ENCODE data around the gene HSPD1. TPM values are rescaled to one million over a fixed set of nuclear protein-coding genes. Genes with fewer than 3 reads are reported as not detected.

HSPD1 gene
- total and polyA plus RNA-seq, 10 of the 15 experiments (the other 5 are each of a cell fraction or from before 2014, with no cell fraction given) = 345 to 1,169 (median 695) TPM

DNA sequence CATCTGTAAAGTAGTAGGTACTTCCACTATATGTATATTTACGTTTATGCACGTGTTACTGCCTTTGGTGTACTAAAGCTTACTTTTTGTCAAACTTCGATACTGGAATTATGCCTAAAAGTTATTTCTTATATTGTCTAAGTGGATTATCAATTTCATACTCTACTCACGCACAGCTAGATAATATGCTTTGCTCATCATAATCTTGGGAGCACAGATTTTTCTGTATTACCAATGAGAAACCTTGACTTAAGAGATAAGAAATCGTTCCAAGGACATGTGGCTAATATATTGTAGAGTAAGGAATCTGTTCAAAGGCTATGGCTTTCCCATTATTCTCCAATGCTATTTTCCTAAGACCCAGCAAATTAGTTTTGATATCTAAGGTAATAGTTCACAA, 7.0 kb upstream of the HSPD1 start:
- H3K36me3 ChIP-seq (ENCODE audit: control insufficient read depth in 2 of 2, insufficient read depth in 2 of 2, low read length in 1 of 2) = peaks cover 2 to 17% of the 10 kb centered on the region in 2 experiments

DNA sequence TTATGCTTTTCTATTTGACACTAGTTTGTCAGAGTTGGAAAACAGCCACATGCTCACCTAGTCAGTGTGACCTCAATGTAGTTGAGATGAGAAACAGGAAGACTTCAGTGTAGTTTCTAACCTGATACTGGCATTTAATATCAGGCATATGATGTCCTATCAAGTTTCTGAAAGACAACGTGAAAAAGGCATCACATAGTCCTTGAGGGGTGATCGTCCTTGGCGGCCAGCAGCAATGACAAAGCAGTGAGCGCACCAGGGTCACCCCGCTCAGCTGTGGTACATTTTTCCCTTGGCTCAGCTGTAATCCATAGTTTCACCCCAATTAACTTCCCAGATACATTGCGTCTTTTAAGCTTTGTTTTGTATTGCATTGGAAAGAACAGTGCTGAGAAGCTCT, 4.9 kb upstream of the HSPD1 start:
- FAIRE-seq = no peak
- Histone ChIP-seq H3K9ac (ENCODE audit: control insufficient read depth, insufficient read depth, low read length) (no peak overlapping the region), H3K4me1 (ENCODE audit: control insufficient read depth, insufficient read depth, low read length) (no peaks in the 10 kb centered on the region), H3K4me3 (no peak overlapping the region), H3K79me2 (ENCODE audit: control insufficient read depth, insufficient read depth, low read length) (peaks cover 49% of the 10 kb centered on the region), H3K27ac (ENCODE audit: control insufficient read depth, insufficient read depth) (no peak overlapping the region), H3K9me3 (replicated peaks; ENCODE audit: control insufficient read depth, insufficient read depth, low read length) (no peaks in the 10 kb centered on the region), H4K20me1 (ENCODE audit: control insufficient read depth, insufficient read depth) (no peaks in the 10 kb centered on the region), H3K27me3 (replicated peaks in 1 of 2; ENCODE audit: control insufficient read depth in 2 of 2, insufficient read depth in 2 of 2, low read length in 1 of 2) (no peaks in the 10 kb centered on the region), H2AFZ (ENCODE audit: control insufficient read depth, low read depth, low read length) (no peak overlapping the region), H3K36me3 (ENCODE audit: control insufficient read depth in 2 of 2, insufficient read depth in 2 of 2, low read length in 1 of 2) (peaks cover 2 to 17% of the 10 kb centered on the region in 2 experiments), H3K4me2 (ENCODE audit: control insufficient read depth, insufficient read depth) (no peak overlapping the region)
- CTCF ChIA-PET = interaction anchor here (0.6 kb wide), 1 partner anchor 54 kb away, joined by 3 read pairs; no protein-coding TSS in a partner anchor
- no TSS peak for BruUV-seq (replicated peaks)
- intact Hi-C loops (cut with micrococcal nuclease; ENCODE audit: unreplicated experiment) = no loop called here
- 87% methylated on average over 6 of the region's 6 CpGs for WGBS (ENCODE audit: insufficient coverage, insufficient replicate concordance, low lambda C conversion rate, missing lambda C conversion rate)
- SMC1A ChIA-PET (ENCODE audit: uncharacterized antibody, unreplicated experiment) = interaction anchor here (0.7 kb wide), 1 partner anchor 552 kb away, joined by 3 read pairs; no protein-coding TSS in a partner anchor
- no peak for TF ChIP-seq RUNX3 (IDR thresholded peaks at IDR 0.05; ENCODE audit: low read length)
- 0 out of 2 replicates have a peak, but pooled peaks have one; percentile 41 for TF ChIP-seq POLR2AphosphoS2 (IDR thresholded peaks at IDR 0.05; ENCODE audit: low read depth, low read length)
- TF ChIP-seq CREM (IDR thresholded peaks at IDR 0.05; ENCODE audit: low read depth) = no peak
- no peak for TF ChIP-seq NFXL1 (IDR thresholded peaks at IDR 0.05; ENCODE audit: borderline replicate concordance)
- in situ Hi-C loops (cut with MboI) = no loop called here
- POLR2A ChIA-PET = interaction anchor here (0.6 to 12.1 kb wide), 3 partner anchors 10 to 1377 kb away, joined by 3 to 156 read pairs (median 3); partner anchors contain the start of gene MOB4
- DNase-seq (ENCODE audit: low read depth, low spot score) = no peak
- no peak for ATAC-seq
- RAD21 ChIA-PET (ENCODE audit: unreplicated experiment) = interaction anchor here (1.1 kb wide), 1 partner anchor 73 kb away, joined by 4 read pairs; no protein-coding TSS in a partner anchor

More for the DNA sequence above, 7.0 kb upstream of the HSPD1 start:
- TF ChIP-seq, protein P1, sequence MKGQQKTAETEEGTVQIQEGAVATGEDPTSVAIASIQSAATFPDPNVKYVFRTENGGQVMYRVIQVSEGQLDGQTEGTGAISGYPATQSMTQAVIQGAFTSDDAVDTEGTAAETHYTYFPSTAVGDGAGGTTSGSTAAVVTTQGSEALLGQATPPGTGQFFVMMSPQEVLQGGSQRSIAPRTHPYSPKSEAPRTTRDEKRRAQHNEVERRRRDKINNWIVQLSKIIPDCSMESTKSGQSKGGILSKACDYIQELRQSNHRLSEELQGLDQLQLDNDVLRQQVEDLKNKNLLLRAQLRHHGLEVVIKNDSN (IDR thresholded peaks at IDR 0.05; ENCODE audit: borderline replicate concordance, extremely low read length, insufficient read depth, low read depth, low read length) = no peak
- TF ChIP-seq SIN3A (IDR thresholded peaks at IDR 0.05; ENCODE audit: low read depth, low read length) (no peak), CBX5 (IDR thresholded peaks at IDR 0.05; ENCODE audit: low read depth) (no peak)
- ATAC-seq (no peak), DNase-seq (ENCODE audit: low read depth, low spot score) (no peak), FAIRE-seq (no peak)
- Histone ChIP-seq H3K4me3 (no peak overlapping the region), H3K9me3 (replicated peaks; ENCODE audit: control insufficient read depth, insufficient read depth, low read length) (no peaks in the 10 kb centered on the region), H2AFZ (ENCODE audit: control insufficient read depth, low read depth, low read length) (no peak overlapping the region), H3K27me3 (replicated peaks in 1 of 2; ENCODE audit: control insufficient read depth in 2 of 2, insufficient read depth in 2 of 2, low read length in 1 of 2) (no peaks in the 10 kb centered on the region), H3K4me1 (ENCODE audit: control insufficient read depth, insufficient read depth, low read length) (no peaks in the 10 kb centered on the region), H3K27ac (ENCODE audit: control insufficient read depth, insufficient read depth) (no peak overlapping the region), H4K20me1 (ENCODE audit: control insufficient read depth, insufficient read depth) (no peaks in the 10 kb centered on the region), H3K4me2 (ENCODE audit: control insufficient read depth, insufficient read depth) (no peak overlapping the region), H3K9ac (ENCODE audit: control insufficient read depth, insufficient read depth, low read length) (no peak overlapping the region), H3K79me2 (ENCODE audit: control insufficient read depth, insufficient read depth, low read length) (peaks cover 32% of the 10 kb centered on the region)
- BruUV-seq (replicated peaks) = no TSS peak
- in situ Hi-C loops (cut with MboI) = no loop called here
- CTCF ChIA-PET = interaction anchor here (1.4 to 1.8 kb wide), 2 partner anchors 10 to 93 kb away, joined by 4 to 5 read pairs; no protein-coding TSS in a partner anchor
- POLR2A ChIA-PET = interaction anchor here (1.0 to 12.1 kb wide), 3 partner anchors 8 to 72 kb away, joined by 3 to 156 read pairs (median 3); partner anchors contain the start of genes COQ10B, MOB4 and SF3B1
- WGBS (ENCODE audit: insufficient coverage, insufficient replicate concordance, low lambda C conversion rate, missing lambda C conversion rate) = 80% methylated on average over 5 of the region's 5 CpGs
- RAD21 ChIA-PET (ENCODE audit: unreplicated experiment) = no interaction called here
- SMC1A ChIA-PET (ENCODE audit: uncharacterized antibody, unreplicated experiment) = interaction anchor here (0.6 to 1.7 kb wide), 6 partner anchors 8 to 198 kb away, joined by 3 to 6 read pairs (median 3); partner anchors contain the start of gene MARS2
- intact Hi-C loops (cut with micrococcal nuclease; ENCODE audit: unreplicated experiment) = no loop called here
